HG03039 (cell line): ENCODE data around the gene CFAP54.

Experiments
- ATAC-seq: cut with Tn5 transposase; IDR thresholded peaks from one replicate; pipeline ENCODE4 v1.9.1; 2021; ENCODE audit warnings: mild to moderate bottlenecking, moderate library complexity; ENCODE audit not compliant: unreplicated experiment

CFAP54 gene

DNA sequence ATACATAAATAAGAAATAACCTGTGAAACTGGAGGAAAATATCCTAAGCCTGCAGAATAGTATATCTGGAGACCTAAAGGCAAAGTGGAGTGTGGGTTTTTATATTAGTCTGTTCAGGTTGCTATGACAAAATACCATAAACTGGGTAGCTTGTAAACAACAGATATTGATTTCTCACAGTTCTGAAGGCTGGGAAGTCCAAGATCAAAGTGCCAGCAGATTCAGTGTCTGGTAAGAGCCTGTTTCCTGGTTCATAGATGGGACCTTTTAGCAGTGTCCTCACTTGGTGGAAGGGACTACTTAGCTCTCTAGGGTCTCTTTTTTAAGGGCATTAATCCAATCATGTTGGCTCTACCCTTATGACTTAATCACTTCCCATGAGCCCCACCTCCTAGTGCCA, 392.2 kb downstream of the CFAP54 start:
- ATAC-seq: no peak

DNA sequence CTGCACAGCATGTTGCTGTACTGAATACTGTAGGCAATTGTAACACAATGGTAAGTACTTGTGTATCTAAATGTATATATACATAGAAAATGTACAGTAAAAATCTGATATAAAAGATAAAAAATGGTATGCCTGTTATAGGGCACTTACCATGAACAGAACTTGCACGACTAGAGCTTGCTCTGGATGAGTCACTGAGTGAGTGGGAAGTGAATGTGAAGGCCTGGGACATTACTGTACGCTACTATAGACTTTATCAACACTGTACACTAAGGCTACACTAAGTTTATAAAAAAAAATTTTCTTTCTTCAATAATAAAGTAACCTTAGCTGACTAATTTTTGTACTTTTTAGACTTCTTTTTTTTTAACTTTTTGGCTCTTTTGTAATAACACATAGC, 393.5 kb downstream of the CFAP54 start:
- ATAC-seq: no peak

DNA sequence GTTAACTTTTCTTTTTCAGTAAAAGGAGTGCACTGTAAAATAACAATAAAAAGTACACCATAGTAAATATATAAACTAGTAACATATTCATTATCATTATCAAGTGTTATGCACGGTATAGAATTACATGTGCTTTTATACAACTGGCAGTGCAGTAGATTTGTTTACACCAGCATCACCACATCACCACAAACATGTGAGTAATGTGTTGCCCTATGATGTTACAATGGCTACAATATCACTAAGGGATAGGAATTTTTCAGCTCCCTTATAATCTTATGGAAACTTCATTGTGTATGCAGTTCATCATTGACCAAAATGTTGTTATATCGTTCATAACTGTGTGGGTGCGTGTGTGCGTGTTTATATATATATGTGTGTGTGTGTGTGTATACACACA, 394.2 kb downstream of the CFAP54 start:
- no peak for ATAC-seq

DNA sequence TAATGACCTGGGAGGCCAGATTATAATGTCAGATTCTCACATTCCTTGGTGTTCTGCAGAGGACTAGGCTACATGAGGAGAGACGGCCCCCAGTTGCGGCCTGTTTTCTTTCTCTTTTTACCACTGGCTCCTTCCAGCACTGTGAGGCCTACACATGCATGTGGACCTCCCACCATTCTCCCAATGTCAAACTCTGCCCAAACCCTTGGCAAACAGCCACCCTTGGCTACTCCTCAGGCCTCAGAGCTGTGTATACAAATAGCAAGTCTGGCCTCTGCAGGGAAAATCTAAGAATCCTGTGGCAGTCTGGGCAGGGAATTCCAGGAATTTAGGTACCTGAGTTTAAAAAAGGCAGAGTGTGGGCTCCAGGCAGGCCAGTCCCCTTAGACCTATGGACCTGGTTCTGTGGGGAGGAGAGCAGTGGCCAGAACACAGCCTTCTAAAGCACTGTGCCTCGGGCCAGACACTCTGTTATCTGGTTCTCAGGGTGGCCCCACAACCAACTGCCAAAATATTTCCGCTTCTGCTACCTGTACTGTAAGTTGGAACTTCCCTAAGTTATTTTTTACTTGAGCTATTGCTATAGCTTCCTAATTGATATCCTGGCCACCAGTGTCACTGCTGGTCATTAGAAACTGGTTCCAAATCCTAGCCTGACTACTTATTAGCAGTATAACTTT, 397.8 kb downstream of the CFAP54 start:
- no peak for ATAC-seq

DNA sequence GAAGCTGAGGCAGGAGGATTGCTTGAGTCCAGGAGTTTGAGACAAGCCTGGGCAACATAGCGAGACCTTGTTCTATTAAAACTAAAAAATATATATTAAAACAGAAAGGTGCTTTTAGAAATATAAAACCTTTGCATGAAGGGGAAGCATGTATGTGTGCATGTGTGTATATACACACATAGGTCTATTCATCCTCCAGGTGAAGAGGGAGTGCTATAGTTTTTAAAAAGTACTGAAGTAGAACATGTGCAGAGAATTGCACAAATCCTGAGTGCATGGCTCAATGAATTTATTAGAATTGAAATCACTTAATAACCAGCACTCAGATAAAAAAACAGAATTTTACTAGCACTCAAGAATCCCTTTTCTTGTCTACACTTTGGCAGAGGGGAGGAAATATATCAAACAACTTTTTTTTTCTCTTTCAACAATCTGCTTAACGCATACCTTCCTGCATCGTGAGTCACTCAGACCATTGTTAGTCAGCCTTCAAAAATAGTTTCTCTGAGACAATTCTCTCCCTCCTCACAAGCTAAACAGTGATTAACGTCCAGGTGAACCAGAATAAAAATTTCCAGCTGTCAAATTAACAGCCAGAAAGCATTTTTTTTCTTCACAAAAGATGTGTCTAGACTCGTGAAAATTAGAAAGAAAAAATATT, 400.0 kb downstream of the CFAP54 start:
- ATAC-seq: no peak

DNA sequence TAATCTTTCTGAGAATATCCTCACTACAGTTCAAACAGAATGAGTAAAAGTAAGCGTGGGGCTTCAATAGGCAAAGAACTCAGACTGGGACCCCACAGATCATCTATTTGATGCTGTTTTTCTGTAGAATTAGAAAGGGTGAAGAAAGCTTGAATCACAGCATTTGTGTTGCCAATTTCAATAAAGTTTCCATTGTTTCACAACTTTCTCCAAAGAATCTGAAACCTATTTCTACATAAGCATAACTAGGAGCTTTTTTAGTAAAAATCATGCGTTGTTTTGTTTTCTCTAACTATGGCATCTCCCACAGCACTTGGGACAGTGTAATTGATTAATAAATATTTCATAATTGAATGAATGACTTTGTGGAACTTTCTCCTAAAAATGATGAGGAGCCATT, 401.0 kb downstream of the CFAP54 start:
- no peak for ATAC-seq

DNA sequence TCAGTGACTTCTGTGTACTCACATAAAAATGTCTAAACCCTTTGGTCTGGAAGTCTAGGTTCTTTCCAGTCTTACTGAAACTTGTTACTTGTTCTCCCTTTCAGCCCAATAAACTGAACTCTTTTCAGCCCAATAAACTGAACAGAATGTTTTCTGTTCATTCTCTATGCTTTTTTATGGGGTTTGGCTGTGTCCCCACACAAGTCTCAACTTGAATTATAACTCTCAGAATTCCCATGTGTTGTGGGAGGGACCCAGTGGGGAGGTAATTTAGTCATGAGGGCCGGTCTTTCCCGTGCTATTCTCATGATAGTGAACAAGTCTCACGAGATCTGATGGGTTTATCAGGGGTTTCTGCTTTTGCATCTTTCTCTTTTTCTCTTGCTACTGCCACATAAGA, 402.7 kb downstream of the CFAP54 start:
- ATAC-seq: no peak

DNA sequence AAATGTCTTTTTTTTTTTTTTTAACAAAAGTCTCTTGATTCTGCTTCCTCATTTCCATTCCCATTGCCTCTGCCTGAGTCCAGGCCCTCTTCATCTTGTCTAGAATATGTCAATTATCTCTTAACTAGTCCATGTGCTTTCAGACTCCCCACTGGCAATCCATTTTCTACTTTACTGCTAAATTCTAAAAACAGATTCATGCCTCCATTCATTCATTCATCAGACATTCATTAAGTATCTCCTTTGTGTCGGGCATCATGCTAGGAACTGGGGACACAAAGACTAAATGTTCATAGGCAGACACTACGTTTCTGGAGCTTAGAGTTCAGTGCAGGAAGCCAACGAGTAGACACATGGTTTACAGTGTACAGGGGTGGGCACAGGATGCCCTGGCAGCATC, 408.0 kb downstream of the CFAP54 start:
- ATAC-seq: no peak

DNA sequence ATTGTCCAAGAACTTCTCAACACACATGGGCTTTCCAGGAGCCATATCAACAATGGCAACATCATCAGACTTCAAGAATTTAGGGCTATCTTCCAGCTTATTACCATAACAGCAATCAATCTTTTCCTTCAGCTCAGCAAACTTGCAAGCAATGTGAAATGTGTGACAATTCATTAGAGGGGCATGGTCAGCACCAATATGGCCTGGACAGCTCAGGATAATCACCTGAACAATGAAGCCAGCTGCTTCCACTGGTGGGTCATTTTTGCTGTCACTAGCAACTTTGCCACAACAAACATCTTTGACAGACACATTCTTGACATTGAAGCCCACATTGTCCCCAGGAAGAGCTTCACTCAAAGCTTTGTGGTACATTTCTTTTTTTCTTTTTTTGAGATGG, 411.8 kb downstream of the CFAP54 start:
- no peak for ATAC-seq

DNA sequence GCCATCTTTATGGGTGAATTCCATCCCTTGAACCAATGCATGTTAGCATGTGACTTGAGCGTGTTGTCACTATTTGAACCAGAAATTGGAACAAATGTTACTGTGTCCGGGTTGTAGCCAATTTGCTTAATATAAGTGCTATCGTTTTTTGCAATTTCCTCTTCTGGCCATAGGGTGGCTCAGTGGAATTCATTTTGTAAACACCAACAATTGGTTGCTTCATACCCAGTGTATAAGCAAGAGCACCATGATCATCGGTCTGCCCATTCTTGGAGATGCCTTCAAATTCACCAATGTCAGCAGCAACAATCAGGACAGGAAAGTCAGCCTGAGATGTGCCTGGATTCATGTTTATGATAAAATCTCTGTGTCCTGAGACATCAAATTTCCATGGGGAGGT, 412.7 kb downstream of the CFAP54 start:
- no peak for ATAC-seq

DNA sequence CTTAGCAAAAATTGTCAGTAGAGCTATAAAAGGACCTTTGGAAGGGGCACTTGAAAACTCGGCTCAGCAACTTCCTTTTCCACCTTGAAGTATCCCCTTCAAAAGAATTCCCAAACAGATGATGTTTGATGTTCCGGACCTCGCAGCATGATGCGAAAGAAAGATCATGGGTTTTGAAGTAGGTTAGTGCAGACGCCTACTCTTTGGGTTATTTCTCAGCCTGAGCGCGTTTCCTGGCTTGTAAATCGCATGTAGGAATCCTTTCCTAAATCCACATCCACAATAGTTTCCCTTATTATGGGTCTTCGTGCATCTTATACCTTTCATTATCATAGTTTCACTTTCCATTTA, 417.1 kb downstream of the CFAP54 start:
- no peak for ATAC-seq

DNA sequence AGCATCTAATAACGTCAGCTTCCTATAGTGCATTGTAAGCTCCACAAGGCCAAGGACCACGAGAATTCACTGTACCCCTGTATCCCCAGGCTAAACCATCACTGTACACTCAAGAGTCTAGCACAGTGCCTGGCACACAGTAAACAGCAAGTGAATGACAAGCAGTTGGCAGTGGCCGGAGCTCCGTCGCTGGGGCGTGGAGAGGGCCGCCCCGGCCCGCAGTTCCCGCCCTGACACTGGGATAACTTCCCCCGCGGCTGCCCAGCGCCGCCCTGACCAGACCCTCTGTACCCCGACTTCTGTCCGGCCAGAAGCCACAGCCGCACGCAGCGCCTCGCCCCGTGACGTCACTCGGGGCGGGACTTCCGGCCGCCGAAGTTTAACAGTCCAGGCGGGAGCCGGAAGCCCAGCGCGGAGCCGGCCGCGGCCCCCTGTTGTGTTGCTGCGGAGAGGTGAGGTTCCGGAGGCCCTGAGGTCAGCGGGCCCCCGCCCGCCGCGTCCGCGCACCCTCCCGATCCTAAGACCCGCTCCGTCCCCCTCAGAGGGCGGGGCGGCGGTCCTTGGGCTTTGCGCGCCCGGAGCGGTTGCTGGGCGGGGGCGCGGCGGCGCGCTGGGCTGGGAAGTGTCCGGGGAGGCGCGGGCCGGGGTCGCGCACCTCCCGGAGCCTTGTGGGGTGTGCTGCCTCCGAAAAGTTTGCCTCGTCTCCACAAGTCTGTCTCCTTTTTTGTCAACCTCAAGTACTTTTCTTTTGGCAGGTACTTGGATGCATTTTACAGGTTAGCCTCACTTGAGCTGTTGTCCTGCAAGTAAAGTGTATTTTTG, 417.7 kb downstream of the CFAP54 start, which contains the start of gene NEDD1:
Gene NEDD1, plus strand, starts transcription at position 409 of the 822 bp plus-strand sequence. CDS start 2,503 bp downstream, outside the sequence.
- ATAC-seq: peak; percentile 95

DNA sequence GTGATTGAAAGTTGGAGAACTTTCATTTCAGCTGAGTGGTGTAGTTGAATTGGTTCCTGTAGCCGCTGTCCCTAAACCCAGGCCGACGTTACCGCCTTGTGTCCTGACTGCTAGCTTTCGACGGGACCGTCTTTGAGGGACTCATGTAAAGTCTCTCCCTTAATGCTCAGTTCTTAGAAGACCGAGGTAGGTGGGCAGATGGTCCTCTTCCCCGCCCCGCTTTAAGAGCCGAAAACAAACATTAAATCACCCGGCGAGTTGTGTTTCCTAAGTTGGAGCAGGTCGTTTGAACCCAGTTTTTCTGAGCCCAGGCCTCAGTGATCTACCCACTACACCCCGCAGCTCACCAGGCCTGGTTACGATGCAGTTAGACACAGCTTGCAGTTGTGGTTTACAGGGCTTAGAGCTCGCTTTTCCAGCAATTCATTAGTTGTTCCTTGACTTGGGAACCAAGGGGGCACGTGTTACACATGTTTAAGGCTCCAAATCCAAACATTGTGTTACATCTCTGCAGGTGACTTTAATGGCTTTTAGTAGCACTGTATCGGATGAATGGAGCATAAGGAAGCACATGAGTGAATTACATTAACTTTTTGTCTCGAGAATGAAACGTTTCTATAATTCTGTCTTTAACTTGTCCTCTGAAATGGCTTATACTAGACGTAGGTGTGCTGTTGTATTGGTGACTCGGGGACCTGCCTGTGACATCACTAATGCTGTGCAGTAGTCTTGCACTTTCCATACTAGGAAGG, 418.5 kb downstream of the CFAP54 start:
- peak; percentile 4 for ATAC-seq

DNA sequence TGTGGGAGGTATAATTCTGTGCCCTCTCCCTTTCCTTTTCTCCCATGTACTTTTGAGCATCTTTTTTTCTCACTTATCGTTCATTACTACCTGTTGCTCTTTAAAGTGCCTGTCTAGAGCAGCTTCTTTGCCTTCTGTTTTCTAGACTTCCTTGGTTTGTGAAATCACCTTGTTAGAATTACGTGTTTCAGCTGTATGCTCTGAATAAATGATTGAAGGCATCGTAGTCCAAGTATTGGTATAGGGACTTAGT, 419.0 kb downstream of the CFAP54 start:
- ATAC-seq: no peak

DNA sequence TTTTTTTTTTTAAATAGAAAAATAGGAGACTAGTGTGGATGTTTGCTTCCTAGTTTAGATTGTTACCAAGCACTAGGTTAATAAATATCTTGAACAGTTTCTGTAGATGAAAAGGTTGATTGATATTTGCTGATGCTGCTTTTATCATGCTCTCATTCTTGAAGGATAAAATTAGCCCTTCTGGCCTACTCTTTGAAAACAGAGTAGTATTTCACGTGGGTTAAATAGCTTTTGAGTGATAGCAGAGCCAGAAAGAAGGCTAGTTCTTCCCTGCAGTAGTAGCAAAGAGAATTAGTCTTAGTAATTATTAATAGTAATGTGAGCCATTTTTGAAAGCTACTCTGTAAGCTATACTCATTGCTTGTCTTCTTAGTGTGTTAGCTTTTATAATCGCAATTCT, 422.9 kb downstream of the CFAP54 start:
- no peak for ATAC-seq

DNA sequence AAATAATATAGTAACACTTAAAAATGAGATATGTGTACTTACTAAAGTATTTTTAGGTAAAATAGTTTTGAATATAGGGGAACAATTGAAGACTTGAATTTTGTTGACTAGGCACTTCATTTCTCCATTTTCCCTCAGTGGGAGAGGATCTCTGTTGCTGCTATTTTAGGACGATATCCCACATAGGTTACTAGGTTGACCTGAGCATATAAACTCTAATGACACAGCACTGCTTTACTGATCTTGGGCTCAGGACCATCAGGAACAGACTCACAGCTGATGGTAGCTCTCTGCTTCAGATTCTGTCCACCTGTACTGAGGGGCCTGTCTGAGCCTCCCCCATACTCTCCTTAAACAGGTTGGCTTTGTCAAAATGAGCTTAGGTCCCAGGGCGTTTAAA, 423.6 kb downstream of the CFAP54 start:
- ATAC-seq: no peak

DNA sequence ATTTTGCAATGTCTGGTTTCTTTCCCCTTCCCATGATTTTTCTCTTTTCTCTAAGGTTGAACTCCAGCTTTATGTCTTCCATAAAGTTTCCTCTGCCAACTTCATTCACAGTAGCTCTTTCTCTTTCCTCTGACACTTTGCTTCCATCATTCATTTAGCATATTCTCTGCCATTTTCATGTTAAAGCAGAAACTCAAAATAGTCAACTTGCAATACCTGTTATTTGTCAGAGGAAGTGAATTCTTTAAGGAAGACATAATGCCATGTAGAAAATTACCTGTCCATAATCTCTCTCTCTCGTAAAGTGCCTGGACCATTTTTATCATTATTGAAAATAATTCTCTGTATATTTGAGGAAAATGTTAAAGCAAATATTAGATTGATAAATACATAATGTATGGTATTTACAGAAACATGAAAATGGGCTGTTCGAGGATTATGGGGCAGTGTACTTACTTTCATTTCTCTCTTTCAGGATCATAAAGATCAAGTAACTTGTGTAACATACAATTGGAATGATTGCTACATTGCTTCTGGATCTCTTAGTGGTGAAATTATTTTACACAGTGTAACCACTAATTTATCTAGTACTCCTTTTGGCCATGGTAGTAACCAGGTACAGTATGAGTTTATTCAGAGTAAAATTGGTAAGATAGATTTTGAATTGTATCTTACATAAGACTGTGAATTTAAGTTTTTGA, 430.3 kb downstream of the CFAP54 start:
- ATAC-seq: no peak
